Heart right ventricle (tissue), 16 donors: ENCODE results near the gene SLC44A5. TPM values are rescaled to one million over a fixed set of nuclear protein-coding genes. Genes with fewer than 3 reads are reported as not detected.

Experiments
- ATAC-seq, 8 donors: fragments of 200-7000 bp; cut with Tn5 transposase; one replicate each; pipeline ENCODE4 v1.9.1; 2020; ENCODE audit warnings: mild to moderate bottlenecking in 8 of 8, moderate library complexity in 8 of 8, moderate number of reproducible peaks in 1 of 8
- DNase-seq, 2 donors: peaks; one replicate each; pipeline ENCODE4 v3.0.0-alpha.2; 2020
- H3K27ac ChIP-seq, 10 donors: fragments of 200-600 bp; sonication (generic) in 2 of 10; one replicate each; pipeline versions ENCODE4 v1.5.0 to v1.8.0; 2020 to 2022; ENCODE audit warnings: mild to moderate bottlenecking in 3 of 10
- H3K27me3 ChIP-seq, 7 donors: fragments of 200-600 bp; one replicate each; pipeline ENCODE4 v1.8.0; 2021 to 2022; ENCODE audit warnings: mild to moderate bottlenecking in 2 of 7
- H3K36me3 ChIP-seq, 9 donors: fragments of 200-600 bp; sonication (generic) in 1 of 9; one replicate each; pipeline versions ENCODE4 v1.5.0 to v1.8.0; 2020 to 2022; ENCODE audit warnings: mild to moderate bottlenecking in 2 of 9
- H3K4me1 ChIP-seq, 9 donors: fragments of 200-600 bp; sonication (generic) in 1 of 9; one replicate each; pipeline versions ENCODE4 v1.5.0 to v1.8.0; 2020 to 2022; ENCODE audit warnings: mild to moderate bottlenecking in 4 of 9
- H3K4me3 ChIP-seq, 10 donors: fragments of 200-600 bp; sonication (generic) in 2 of 10; one replicate each; pipeline versions ENCODE4 v1.5.0 to v1.8.0; 2020 to 2022; ENCODE audit warnings: mild to moderate bottlenecking in 7 of 10, moderate library complexity in 2 of 10
- H3K9me3 ChIP-seq, 11 donors: fragments of 200-600 bp in 10 of 11; sonication (generic) in 2 of 11; one replicate each; pipeline versions ENCODE4 v1.5.0 to v1.8.0; 2013 to 2022; ENCODE audit warnings: mild to moderate bottlenecking in 2 of 11, control low read depth in 1 of 11, moderate library complexity in 1 of 11
- WGBS, 2 donors: extraction: QIAGEN DNeasy Blood & Tissue Kit; methylation state at CpG; one replicate each; pipeline ENCODE4 v1.1.7; 2013; ENCODE audit warnings: inconsistent platforms in 1 of 2; 5-methylcytosine and 5-hydroxymethylcytosine counted together
- intact Hi-C, 10 donors: fragments of 100-400 bp; cut with DNase I; formaldehyde crosslinking; loops; one replicate each; pipeline versions ENCODE4 v1.11.1 to v1.14.2; 2022
- polyA plus RNA-seq, 2 donors: library from polyadenylated mRNA; stranded (reverse); fragments of 200-250 nt; gene quantifications; one replicate each; pipeline ENCODE4 v1.2.3, GENCODE V29; 2013
- total RNA-seq, 10 donors: library from RNA; stranded (reverse); fragmentation: NEBNext Ultra II Directional in 3 of 10; extraction: Animal tissue kit (Norgen Biotek cat#: 25700) in 3 of 10; gene quantifications; one replicate each; pipeline versions ENCODE4 v1.2.1 to v1.2.4, GENCODE V29; 2021 to 2023
- TF ChIP-seq, protein P1 (sequence below), 9 donors: fragments of 200-600 bp; sonication (generic) in 2 of 9; IDR thresholded peaks; one replicate each; pipeline versions ENCODE4 v1.5.0 to v1.8.0; 2021 to 2022; ENCODE audit warnings: antibody characterized with exemption in 9 of 9, mild to moderate bottlenecking in 5 of 9, moderate library complexity in 1 of 9
- donor health status: Arrhythmogenic right ventricular cardiomyopathy.
- donor health status: ischemic (EF 13 %, LVEDD 7.1; RV severe dilation, severe dysfunction).
- donor health status: healthy with polysubstance abuse.
- donor health status: DM: no; HTN: yes; CAD: no.
- donor health status: DM: no; HTN: no; CAD: no.
- donor health status: ischemic (EF 25% LVEDD 6.9; RV normal size, moderate dysfunction).
- donor health status: ischemic (EF 25% LVEDD 5.7; RV mildly dilated, moderate dysfunction).
- donor health status: healthy.
- donor health status: DM: yes; HTN: yes; CAD: no.
- donor health status: Ischemic cardiomyopathy.
- donor health status: ischemic (EF 35%, LVEDD 5.7; RV mildly dilated, moderate dysfunction).
- donor health status: nonischemic (EF 11% LVEDD 7.7; RV severe dilation, severe dysfunction).
- donor health status: DM: yes; HTN: yes; CAD: no.
- donor health status: PGD.
- donor health status: ischemic (EF 29% LVEDD 5.4; RV normal size, mild dysfunction).
- donor health status: nonischemic (EF 23%, LVEDD 6.1; RV moderate dilation, normal function).

Gene SLC44A5
- total and polyA plus RNA-seq, 12 donors = 0.10 to 4.8 (median 1.5) TPM

DNA sequence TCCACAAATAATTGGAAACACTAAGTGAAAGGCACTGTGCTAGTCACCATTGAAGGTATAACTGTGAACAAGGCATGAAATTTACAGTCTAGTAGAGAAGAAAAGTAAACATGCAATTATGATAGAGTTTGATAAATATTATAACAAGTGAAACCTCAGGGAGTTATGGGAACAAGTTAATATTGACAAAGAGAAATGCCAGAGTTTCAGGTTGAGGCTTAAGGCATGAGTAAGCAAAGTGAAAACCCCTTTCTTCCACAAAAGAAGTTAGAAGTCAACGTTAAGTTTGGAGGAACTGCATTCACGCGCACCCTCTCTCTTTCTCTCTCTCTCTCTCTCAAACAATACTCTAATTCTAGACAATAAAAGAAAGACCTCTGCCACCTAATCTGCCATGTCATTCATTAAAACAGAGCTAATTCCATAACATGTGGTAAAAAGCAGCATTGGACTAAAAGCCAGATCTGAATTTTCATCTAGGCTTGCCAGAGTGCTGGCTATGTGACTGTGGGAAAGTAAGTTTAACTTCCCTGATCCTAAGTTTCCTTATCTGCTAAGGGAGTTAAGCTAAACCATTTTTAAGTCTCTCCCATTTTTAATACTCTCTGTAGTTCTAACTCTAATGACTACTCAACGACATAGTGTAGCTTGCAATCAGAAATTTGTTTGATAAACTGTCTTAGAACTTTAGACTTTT lies 22.0 kb downstream of the SLC44A5 start:
- Histone ChIP-seq H3K9me3 (peaks cover 0 to 5% (median 0%) of the 10 kb centered on the region in 11 donors), H3K4me1 (no peaks in the 10 kb centered on the region), H3K27ac (no peak overlapping the region), H3K4me3 (no peak overlapping the region), H3K36me3 (no peaks in the 10 kb centered on the region), H3K27me3 (no peaks in the 10 kb centered on the region)
- WGBS, 2 donors = 55 to 80% methylated on average over 4 of the region's 4 CpGs
- intact Hi-C loops = no loop called here
- TF ChIP-seq, protein P1, sequence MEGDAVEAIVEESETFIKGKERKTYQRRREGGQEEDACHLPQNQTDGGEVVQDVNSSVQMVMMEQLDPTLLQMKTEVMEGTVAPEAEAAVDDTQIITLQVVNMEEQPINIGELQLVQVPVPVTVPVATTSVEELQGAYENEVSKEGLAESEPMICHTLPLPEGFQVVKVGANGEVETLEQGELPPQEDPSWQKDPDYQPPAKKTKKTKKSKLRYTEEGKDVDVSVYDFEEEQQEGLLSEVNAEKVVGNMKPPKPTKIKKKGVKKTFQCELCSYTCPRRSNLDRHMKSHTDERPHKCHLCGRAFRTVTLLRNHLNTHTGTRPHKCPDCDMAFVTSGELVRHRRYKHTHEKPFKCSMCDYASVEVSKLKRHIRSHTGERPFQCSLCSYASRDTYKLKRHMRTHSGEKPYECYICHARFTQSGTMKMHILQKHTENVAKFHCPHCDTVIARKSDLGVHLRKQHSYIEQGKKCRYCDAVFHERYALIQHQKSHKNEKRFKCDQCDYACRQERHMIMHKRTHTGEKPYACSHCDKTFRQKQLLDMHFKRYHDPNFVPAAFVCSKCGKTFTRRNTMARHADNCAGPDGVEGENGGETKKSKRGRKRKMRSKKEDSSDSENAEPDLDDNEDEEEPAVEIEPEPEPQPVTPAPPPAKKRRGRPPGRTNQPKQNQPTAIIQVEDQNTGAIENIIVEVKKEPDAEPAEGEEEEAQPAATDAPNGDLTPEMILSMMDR (IDR thresholded peaks at IDR 0.05) = no peak
- ATAC-seq (no peak), DNase-seq (no peak)

DNA sequence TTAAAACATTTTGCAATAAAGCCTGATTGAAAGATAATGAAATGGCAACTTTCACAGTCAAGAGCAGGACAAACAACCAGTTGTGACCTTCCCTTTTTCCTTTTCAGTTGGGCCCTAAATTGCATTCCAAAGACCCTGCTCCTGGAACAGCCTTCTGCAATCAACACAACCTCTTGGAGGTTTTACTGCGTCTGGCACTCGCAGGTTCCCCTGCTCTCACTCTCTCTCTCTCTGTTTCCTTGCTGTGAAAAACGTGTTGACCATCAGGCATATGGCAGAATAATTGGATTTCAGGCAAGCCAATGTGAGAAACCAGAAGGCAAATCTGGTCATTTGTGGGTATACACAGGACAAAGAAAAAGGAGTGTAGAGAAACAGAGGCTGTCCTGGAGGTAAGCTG lies 23.2 kb downstream of the SLC44A5 start:
- TF ChIP-seq, protein P1 (IDR thresholded peaks at IDR 0.05) = no peak
- Histone ChIP-seq H3K36me3 (no peaks in the 10 kb centered on the region), H3K27me3 (no peaks in the 10 kb centered on the region), H3K4me1 (no peaks in the 10 kb centered on the region), H3K9me3 (peaks cover 0 to 4% (median 0%) of the 10 kb centered on the region in 11 donors), H3K27ac (no peak overlapping the region), H3K4me3 (no peak overlapping the region)
- intact Hi-C loops = no loop called here
- 33 to 42% methylated on average over 3 of the region's 3 CpGs for WGBS, 2 donors
- DNase-seq (no peak), ATAC-seq (no peak)

DNA sequence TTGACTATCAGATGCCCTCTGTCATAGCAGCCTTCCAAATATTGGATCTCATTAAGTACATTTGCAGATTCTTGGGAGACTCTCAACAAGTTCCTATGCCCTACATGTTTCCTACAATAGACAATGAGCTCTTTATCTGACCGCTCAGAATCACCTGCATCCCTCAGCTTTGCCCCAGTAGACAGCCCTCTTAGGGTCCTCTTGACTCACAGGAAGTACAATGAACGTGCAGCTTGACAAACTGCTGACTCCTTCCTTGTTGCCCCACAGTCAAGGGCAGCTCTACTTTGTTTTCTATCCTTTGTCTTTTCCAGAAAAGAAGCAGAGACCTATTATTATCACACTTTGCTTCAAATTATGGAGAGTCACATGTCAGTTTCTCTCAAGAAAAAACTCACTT lies 27.6 kb downstream of the SLC44A5 start:
- no peak overlapping the region for H3K27ac ChIP-seq
- WGBS, 2 donors = 51 to 56% methylated on average over 2 of the region's 2 CpGs
- TF ChIP-seq, protein P1 (IDR thresholded peaks at IDR 0.05) = no peak
- H3K36me3 ChIP-seq = no peaks in the 10 kb centered on the region
- no peaks in the 10 kb centered on the region for H3K27me3 ChIP-seq
- ATAC-seq (no peak), DNase-seq (no peak)
- intact Hi-C loops = no loop called here
- no peak overlapping the region for H3K4me3 ChIP-seq
- no peaks in the 10 kb centered on the region for H3K4me1 ChIP-seq
- no peaks in the 10 kb centered on the region for H3K9me3 ChIP-seq

DNA sequence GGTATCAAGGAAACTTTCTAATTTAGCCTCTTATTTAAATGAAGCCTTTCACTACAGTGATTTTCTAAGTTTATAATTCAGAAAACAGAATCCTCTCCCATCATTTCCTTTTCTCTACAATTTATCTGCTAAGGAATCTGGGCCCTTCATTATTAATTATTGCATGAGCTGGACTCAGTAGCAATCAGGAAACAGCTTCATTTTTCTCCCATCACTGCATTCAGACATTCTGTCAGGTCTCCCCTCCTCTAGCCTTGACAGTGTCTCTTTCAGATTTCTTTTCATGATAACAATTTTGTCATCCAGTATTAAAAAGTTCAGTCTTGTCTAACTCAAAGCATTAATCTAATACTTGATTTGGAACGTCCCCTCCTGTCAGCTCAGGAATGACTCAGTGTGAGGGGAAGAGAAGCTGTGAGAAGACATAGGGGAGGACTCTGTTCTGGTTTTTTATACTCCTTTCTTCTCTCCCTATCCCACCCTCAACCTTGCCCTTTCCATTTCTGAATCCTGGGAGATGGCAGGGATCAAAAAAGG lies 28.1 kb downstream of the SLC44A5 start:
- Histone ChIP-seq H3K9me3 (no peaks in the 10 kb centered on the region), H3K27ac (no peak overlapping the region), H3K36me3 (no peaks in the 10 kb centered on the region), H3K27me3 (no peaks in the 10 kb centered on the region), H3K4me1 (no peaks in the 10 kb centered on the region), H3K4me3 (no peak overlapping the region)
- TF ChIP-seq, protein P1 (IDR thresholded peaks at IDR 0.05) = no peak
- WGBS, 2 donors = 53 to 78% methylated on average over 1 of the region's 1 CpG
- DNase-seq = no peak
- no peak for ATAC-seq
- intact Hi-C loops = no loop called here
